Skeletal muscle tissue (tissue), 1 donor: ENCODE data around the gene GAS5. TPM values are rescaled to one million over a fixed set of nuclear protein-coding genes. Genes with fewer than 3 reads are reported as not detected.

Source experiments
- total RNA-seq: library from RNA; depleted of rRNA; stranded (reverse); fragments of >200 nt; gene quantifications from one replicate; pipeline ENCODE4 v1.2.3, GENCODE V29; 2014

GAS5 gene
- total RNA-seq, 1 donor from 2014 or later, result 743 TPM

Other genes with a start within 250 kb of the GAS5 start
- gene TEX50, start 232.7 kb downstream of the GAS5 start, total RNA-seq, result not detected
- not detected for gene ANKRD45, start 198.1 kb downstream of the GAS5 start, total RNA-seq
- 26.6 TPM for gene KLHL20, start 153.0 kb downstream of the GAS5 start, total RNA-seq
- 11.5 TPM for gene DARS2, start 43.3 kb downstream of the GAS5 start, total RNA-seq
- 9.9 TPM for gene CENPL, start 43.1 kb downstream of the GAS5 start, total RNA-seq
- 12.0 TPM for gene ZBTB37, start 391 bp upstream of the GAS5 start, total RNA-seq
- not detected for gene SERPINC1, start 49.3 kb upstream of the GAS5 start, total RNA-seq
- 19.8 TPM for gene RC3H1, start 154.4 kb upstream of the GAS5 start, total RNA-seq